AML-193 (cell line): Measurements from ENCODE around the gene CSGALNACT2.
A peak's percentile ranks its signal among the peaks of the same experiment; 100 is the strongest.

ENCODE experiments used
- DNase-seq, 2 experiments: peaks; one replicate each; lab custom pipeline; 2025; lab: John Stamatoyannopoulos, UW

The CSGALNACT2 gene

GRCh38 chr10:43112608-43112961 is 25.7 kb upstream of the CSGALNACT2 start:
- DNase-seq: no peak

GRCh38 chr10:43113201-43114087 is 24.8 kb upstream of the CSGALNACT2 start:
- DNase-seq: no peak

- DNase-seq: no peak
These were observed 24.0 kb upstream of the CSGALNACT2 start for GRCh38 chr10:43114088-43114742.

- no peak for DNase-seq
These were observed 23.3 kb upstream of the CSGALNACT2 start for GRCh38 chr10:43114743-43115611.

- DNase-seq: no peak
These were observed 22.2 kb upstream of the CSGALNACT2 start for GRCh38 chr10:43115881-43116595.

GRCh38 chr10:43116596-43116995 is 21.6 kb upstream of the CSGALNACT2 start:
- no peak for DNase-seq

- no peak for DNase-seq
These were observed 21.0 kb upstream of the CSGALNACT2 start for GRCh38 chr10:43117031-43117776.

- no peak for DNase-seq
These were observed 20.3 kb upstream of the CSGALNACT2 start for GRCh38 chr10:43117777-43118583.

- DNase-seq: no peak
These were observed 19.4 kb upstream of the CSGALNACT2 start for GRCh38 chr10:43118631-43119415.

- DNase-seq: no peak
These were observed 18.7 kb upstream of the CSGALNACT2 start for GRCh38 chr10:43119416-43120115.

GRCh38 chr10:43120116-43120928 is 17.9 kb upstream of the CSGALNACT2 start:
- no peak for DNase-seq

GRCh38 chr10:43120929-43121314 is 17.3 kb upstream of the CSGALNACT2 start:
- DNase-seq: peak; percentile 65 to 69

GRCh38 chr10:43121444-43121843 is 16.8 kb upstream of the CSGALNACT2 start:
- DNase-seq: no peak

- DNase-seq: no peak
These were observed 16.1 kb upstream of the CSGALNACT2 start for GRCh38 chr10:43122096-43122495.

GRCh38 chr10:43122826-43123225 is 15.4 kb upstream of the CSGALNACT2 start:
- no peak for DNase-seq

GRCh38 chr10:43123361-43124093 is 14.7 kb upstream of the CSGALNACT2 start:
- DNase-seq: no peak

GRCh38 chr10:43124094-43124521 is 14.1 kb upstream of the CSGALNACT2 start:
- no peak for DNase-seq
